ENCODE results near the gene SRRM5.

The SRRM5 gene

DNA sequence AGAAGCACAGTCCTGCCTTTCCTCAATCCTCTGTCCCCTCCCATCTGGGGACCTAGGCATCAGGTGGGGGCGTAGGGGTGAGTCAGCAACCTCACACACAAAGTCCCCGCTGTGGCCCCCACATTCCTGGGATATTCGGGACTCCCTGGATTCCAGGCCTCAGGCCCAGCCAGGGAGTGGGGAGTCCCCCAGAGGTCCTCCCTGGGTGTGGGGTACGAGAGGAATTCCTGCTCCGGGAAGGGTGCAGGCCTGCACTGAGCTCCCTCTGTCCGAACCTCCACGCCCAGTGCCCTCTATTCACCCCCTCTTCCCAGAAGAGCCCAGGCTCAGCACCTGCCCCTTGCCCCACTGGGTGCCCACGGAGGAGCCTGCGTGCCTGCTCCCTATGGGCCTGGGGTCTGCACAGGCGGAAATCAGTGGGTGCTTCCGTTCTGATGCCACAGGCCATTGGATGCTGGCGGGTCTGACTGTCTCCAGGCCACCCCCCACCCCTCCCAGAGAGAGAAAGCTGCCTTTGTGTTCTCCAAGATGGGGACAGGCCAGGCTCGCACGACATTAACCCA is 24.3 kb downstream of the SRRM5 start:
- peaks cover 8% of the 10 kb centered on the region for H3K4me1 ChIP-seq (ENCODE audit: insufficient read depth, poor library complexity, severe bottlenecking)
- peaks cover 15% of the 10 kb centered on the region for H3K27me3 ChIP-seq (ENCODE audit: insufficient read depth, poor library complexity, severe bottlenecking)
- H3K4me3 ChIP-seq (ENCODE audit: severe bottlenecking), result no peak overlapping the region
- H3K9me3 ChIP-seq (ENCODE audit: severe bottlenecking), result no peaks in the 10 kb centered on the region
- H3K27ac ChIP-seq (ENCODE audit: poor library complexity, severe bottlenecking), result no peak overlapping the region
- TF ChIP-seq, protein P1, sequence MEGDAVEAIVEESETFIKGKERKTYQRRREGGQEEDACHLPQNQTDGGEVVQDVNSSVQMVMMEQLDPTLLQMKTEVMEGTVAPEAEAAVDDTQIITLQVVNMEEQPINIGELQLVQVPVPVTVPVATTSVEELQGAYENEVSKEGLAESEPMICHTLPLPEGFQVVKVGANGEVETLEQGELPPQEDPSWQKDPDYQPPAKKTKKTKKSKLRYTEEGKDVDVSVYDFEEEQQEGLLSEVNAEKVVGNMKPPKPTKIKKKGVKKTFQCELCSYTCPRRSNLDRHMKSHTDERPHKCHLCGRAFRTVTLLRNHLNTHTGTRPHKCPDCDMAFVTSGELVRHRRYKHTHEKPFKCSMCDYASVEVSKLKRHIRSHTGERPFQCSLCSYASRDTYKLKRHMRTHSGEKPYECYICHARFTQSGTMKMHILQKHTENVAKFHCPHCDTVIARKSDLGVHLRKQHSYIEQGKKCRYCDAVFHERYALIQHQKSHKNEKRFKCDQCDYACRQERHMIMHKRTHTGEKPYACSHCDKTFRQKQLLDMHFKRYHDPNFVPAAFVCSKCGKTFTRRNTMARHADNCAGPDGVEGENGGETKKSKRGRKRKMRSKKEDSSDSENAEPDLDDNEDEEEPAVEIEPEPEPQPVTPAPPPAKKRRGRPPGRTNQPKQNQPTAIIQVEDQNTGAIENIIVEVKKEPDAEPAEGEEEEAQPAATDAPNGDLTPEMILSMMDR (IDR thresholded peaks at IDR 0.05; ENCODE audit: poor library complexity, severe bottlenecking), result no peak
- DNase-seq (ENCODE audit: low spot score) (no peak), ATAC-seq (ENCODE audit: low read depth) (no peak)
- no peaks in the 10 kb centered on the region for H3K36me3 ChIP-seq (ENCODE audit: low read depth)

DNA sequence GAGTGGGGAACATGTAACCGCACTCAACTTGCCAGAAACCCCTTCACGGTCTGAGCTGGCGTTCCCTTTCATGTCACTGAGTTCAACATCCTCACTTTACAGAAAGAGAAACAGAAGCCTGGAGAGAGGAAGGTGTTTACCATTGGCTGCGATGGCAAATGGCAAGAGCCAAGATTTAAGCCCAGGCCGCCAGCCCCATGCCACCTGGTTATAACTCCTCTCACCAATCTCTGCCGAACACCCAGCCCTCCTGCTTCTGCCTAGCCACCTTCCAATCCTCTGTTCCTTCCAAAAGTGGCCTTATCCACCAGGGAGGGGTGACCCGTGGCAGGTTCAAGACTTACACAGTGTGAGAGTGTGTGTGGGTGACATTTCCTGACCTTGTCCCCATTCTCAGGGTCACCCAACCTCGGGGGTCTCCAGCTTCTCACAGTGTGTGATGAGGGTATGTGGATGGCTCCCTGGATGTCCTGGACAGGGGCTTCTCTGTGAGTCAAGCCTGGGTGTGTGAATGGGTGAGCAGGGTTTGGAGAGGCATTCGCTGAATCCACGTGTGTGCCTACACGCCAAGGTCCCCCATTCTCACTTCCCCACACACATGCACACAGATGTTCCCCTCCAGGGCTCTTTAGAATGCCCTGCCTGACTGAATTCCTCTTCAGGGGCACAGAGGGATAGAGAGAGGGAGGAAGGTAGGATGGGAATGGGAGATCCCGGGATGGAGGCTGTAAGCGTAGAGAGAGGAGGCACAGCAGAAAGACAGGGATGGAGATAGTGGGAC is 26.5 kb downstream of the SRRM5 start:
- Histone ChIP-seq H3K9me3 (ENCODE audit: severe bottlenecking) (no peaks in the 10 kb centered on the region), H3K4me1 (ENCODE audit: insufficient read depth, poor library complexity, severe bottlenecking) (peaks cover 8% of the 10 kb centered on the region), H3K27me3 (ENCODE audit: insufficient read depth, poor library complexity, severe bottlenecking) (peaks cover 15% of the 10 kb centered on the region), H3K4me3 (ENCODE audit: severe bottlenecking) (no peak overlapping the region), H3K27ac (ENCODE audit: poor library complexity, severe bottlenecking) (no peak overlapping the region), H3K36me3 (ENCODE audit: low read depth) (no peaks in the 10 kb centered on the region)
- DNase-seq (ENCODE audit: low spot score), result no peak
- no peak for ATAC-seq (ENCODE audit: low read depth)
- TF ChIP-seq, protein P1 (IDR thresholded peaks at IDR 0.05; ENCODE audit: poor library complexity, severe bottlenecking), result no peak

DNA sequence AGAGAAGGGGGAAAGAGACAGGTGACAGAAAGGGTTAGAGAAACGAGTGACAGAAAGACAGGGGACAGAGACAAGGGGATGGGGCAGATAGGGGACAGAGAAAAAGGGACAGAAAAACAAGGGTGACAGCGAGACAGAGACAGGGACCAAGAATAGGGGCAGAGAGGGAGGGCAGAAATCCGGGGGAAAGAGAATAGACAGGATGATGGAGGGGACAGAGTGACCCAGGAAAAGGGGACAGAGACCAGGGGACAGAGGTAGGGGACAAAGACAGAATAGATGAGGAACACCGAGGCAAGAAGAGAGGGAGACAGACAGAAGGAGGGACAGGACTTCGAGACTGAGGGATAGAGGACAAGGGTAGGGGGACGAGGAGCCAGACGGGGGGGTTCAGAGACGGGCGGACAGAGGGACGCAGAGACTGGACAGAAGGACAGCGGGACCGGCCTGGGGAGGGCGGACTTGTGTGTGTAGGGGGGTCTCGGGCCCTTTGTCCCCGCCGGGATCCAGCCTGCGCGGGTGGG is 27.2 kb downstream of the SRRM5 start:
- Histone ChIP-seq H3K27me3 (ENCODE audit: insufficient read depth, poor library complexity, severe bottlenecking) (peaks cover 15% of the 10 kb centered on the region), H3K4me3 (ENCODE audit: severe bottlenecking) (peak overlapping the region; percentile 40), H3K36me3 (ENCODE audit: low read depth) (no peaks in the 10 kb centered on the region), H3K4me1 (ENCODE audit: insufficient read depth, poor library complexity, severe bottlenecking) (peaks cover 7% of the 10 kb centered on the region), H3K27ac (ENCODE audit: poor library complexity, severe bottlenecking) (no peak overlapping the region), H3K9me3 (ENCODE audit: severe bottlenecking) (no peaks in the 10 kb centered on the region)
- ATAC-seq (ENCODE audit: low read depth), result no peak
- DNase-seq (ENCODE audit: low spot score), result no peak
- TF ChIP-seq, protein P1 (IDR thresholded peaks at IDR 0.05; ENCODE audit: poor library complexity, severe bottlenecking), result no peak

DNA sequence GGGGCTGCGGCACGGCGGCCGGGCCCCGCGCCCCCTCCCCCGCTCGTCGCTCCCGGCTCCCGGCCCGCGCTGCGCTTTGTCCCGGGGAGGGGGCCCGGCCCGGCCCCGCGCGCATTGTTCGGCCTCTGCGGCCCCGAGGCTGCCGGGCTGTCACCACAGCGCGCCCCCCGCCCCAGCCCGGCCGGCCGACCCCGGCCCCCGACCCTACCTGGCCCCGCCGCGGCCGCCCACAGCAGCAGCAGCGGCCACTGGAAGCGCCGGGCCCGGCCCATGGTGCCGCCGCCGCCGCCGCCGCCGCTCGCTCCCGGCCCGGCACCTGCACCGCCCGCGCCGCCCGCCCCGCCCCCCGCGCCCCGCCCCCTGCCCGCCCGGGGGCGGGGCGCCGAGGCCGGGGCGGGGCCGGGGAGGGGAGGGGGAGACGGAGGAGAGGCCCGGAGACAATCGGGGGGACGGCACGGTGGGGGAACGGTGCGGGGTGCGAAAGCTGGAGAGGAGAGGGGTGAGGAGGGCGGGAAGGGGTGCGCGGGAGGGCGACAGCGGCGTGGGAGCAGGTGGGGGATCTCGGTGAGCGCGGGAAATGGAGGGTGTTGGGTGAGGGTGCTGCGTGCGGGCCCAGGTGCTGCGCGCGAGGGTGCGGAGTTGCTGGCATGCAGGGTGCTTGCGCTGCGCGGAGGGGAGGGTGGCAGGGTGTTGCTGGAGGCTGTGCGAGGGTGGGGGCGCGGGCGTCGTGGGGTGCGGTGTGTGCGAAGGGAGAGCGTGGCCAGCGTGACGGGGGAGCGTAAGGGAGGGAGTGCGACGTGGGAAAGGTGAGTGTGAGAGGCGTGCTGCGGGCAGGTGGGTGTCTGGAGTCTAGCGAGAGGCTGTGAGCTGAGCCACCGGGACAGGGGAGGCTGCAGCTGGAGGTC is 27.9 kb downstream of the SRRM5 start, which contains the start of gene CADM4:
Gene CADM4 (minus strand): TSS at position 332 of the 905 bp plus-strand sequence. CDS start 60 bp downstream, at position 272.
- Histone ChIP-seq H3K27me3 (ENCODE audit: insufficient read depth, poor library complexity, severe bottlenecking) (peaks cover 15% of the 10 kb centered on the region), H3K36me3 (ENCODE audit: low read depth) (no peaks in the 10 kb centered on the region), H3K27ac (ENCODE audit: poor library complexity, severe bottlenecking) (no peak within 1 kb of the TSS), H3K9me3 (ENCODE audit: severe bottlenecking) (no peaks in the 10 kb centered on the region), H3K4me1 (ENCODE audit: insufficient read depth, poor library complexity, severe bottlenecking) (peaks cover 1% of the 10 kb centered on the region), H3K4me3 (ENCODE audit: severe bottlenecking) (peak within 1 kb of the TSS; percentile 40)
- ATAC-seq (ENCODE audit: low read depth) (peak; percentile 57), DNase-seq (ENCODE audit: low spot score) (no peak)
- TF ChIP-seq, protein P1 (IDR thresholded peaks at IDR 0.05; ENCODE audit: poor library complexity, severe bottlenecking), result no peak

All from RWPE2 (cell line).